GM18502 (cell line): ENCODE measurements around the gene ANK3.
A peak's percentile ranks its signal among the peaks of the same experiment; 100 is the strongest.

Experiments
- ATAC-seq: cut with Tn5 transposase; IDR thresholded peaks from one replicate; pipeline ENCODE4 v1.9.1; 2021; ENCODE audit warnings: mild to moderate bottlenecking; ENCODE audit not compliant: unreplicated experiment, poor library complexity

The ANK3 gene

DNA sequence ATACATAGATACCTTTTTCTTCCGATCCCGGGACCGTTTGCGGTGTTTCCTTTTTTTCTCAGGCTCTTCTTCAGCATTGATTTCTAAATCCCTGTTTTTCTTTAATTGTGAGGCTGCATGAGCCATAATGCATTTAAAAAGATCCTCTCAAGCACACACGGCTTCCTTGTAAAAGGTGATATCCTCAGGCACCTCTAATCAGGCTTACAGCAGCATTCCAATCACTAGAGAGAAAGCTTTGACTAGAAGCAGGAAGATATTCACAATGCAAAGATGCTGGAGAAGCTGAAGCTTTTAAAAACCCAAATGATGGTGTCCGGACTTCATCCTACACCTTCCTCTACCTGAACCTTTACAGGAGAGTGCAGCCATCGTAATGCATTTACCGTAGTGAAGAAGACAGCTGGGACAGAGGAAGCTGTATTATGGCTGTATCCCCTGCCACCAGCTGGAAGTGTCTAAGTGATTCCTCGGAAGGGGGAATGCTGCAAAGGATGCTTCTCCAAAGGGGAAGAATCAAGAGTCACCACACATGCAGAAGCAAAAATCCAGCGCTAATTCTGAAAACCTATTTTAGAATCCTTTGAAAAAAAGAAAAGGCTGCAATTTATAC lies at the start of gene ANK3:
TSS of gene ANK3 (minus strand) at position 463 of the 613 bp plus-strand sequence. CDS start at position 126, 337 bp downstream.
- no peak for ATAC-seq

DNA sequence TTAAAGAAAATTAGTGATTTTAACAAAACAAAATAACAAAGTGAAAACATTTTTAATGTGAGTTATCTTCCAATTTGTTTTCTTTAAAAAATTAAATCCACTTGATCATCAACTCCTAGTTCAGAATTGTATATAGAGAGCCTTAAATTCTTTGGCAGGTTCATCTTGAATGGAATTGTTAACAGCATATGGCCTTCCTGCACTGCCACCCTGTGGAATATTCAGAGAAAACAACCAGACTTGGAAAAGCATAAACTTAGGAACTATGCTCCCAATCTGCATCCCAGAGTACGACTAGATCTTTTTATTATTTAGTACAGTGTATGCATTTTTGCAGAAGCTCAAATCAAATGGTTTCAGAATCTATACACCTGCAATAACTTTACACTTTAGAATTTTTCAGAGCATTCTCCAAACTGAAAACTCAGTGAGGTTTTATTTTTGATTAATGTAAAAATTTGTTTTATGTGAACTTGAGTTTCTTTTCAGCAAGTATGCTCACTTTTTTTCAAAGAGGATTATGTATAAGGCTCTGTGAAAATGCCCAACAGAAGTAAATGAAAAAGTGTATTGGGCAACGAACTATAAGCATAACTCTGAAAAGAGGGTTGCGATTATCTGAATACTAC lies 44.9 kb upstream of the ANK3 start:
- peak; percentile 45 for ATAC-seq

DNA sequence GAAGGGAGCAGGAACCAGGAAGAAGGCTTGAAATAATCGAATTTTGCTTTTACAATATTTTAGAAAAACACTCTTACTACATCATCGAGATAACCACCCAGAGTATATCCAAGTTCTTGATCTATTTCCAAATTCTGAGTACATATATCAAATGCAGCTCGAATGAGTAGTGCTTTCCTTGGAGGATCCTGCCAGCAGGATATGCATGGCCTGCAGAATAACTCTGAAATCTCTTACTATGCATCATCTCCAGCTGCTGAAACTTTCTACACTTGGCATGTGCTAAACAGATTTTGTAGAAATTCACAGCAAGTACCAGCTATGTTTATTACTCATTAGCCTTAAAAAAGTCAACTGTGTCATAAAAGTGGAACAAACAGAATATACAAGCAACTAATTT lies 44.0 kb upstream of the ANK3 start:
- ATAC-seq, result no peak

- no peak for ATAC-seq
Observed at GRCh38 chr10:60430836-60431597, 41.3 kb upstream of the ANK3 start.

- ATAC-seq, result no peak
Observed at GRCh38 chr10:60430017-60430416, 40.3 kb upstream of the ANK3 start.

GRCh38 chr10:60429084-60429849 lies 39.6 kb upstream of the ANK3 start:
- no peak for ATAC-seq

DNA sequence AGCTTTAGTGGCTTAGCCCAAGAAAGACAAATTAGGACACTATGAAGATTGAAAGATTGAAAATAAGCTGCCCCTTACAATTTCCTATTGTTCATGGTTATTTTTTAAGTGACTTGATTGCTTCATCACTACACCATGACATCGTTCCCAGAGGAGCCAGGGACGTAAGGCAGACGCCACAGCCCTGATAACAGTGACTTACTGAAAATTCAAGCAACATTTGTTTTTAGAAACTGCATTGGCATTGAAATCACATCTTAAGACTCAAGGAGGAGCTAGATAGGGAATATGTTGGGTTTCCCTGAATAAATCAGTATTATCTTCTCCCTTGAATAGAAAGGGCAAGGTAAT lies 38.7 kb upstream of the ANK3 start:
- ATAC-seq, result no peak

- ATAC-seq, result no peak
Observed at GRCh38 chr10:60427709-60428386, 38.2 kb upstream of the ANK3 start.

GRCh38 chr10:60427148-60427547 lies 37.5 kb upstream of the ANK3 start:
- no peak for ATAC-seq

- ATAC-seq, result no peak
Observed at GRCh38 chr10:60426425-60426824, 36.8 kb upstream of the ANK3 start.

DNA sequence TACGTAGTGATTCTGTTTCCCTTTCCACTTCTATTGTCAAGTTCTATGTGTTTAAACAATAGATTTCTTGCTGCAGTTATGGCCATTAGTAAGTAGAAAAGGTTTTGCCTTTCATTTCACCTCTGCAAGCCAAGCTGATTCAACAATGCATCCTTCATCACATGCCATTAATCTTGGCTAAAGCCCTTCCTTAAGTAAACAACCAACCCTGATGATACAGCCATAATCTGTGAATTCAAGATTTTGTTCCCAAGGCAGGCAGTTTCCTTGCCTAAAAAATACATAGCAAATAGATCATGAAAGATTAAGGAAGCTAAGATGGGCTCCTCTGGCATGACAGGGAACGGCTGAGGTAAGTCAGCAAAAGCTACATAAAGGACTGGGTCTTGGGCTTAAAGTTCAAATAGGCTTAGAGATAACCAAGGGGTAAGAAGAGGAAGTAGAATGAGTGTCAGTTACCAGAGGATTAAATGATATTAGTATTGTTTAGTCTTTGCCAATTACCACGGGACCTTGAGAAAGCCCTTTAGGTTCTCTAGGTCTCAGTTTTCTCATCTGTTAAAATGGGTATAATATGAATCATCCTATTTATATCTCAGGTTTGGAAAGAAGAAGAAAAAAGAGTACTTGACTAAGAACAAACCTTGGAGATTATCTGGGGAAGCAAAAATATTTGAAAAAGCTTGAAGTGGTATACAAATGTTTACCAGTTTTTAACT lies 35.9 kb upstream of the ANK3 start:
- no peak for ATAC-seq

GRCh38 chr10:60424971-60425370 lies 35.3 kb upstream of the ANK3 start:
- no peak for ATAC-seq

- no peak for ATAC-seq
Observed at GRCh38 chr10:60423920-60424319, 34.2 kb upstream of the ANK3 start.

DNA sequence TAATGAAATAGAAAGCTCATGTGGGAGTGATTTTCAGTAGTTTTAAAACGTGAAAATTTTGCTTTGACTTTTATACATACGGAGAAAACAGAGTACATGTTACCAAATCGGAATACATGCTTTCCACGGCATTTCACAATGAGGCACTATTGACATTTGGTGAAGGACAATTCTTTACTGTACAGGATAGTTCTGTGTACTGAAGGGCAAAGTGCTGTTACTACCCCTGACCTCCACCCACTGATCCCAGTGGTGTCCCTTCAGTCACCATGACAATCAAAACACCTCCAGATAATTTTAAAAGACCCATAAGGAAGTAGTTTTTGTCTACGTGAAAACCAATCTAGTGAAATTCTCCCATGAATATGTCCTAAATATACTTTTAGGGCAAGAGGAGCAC lies 33.1 kb upstream of the ANK3 start:
- no peak for ATAC-seq

DNA sequence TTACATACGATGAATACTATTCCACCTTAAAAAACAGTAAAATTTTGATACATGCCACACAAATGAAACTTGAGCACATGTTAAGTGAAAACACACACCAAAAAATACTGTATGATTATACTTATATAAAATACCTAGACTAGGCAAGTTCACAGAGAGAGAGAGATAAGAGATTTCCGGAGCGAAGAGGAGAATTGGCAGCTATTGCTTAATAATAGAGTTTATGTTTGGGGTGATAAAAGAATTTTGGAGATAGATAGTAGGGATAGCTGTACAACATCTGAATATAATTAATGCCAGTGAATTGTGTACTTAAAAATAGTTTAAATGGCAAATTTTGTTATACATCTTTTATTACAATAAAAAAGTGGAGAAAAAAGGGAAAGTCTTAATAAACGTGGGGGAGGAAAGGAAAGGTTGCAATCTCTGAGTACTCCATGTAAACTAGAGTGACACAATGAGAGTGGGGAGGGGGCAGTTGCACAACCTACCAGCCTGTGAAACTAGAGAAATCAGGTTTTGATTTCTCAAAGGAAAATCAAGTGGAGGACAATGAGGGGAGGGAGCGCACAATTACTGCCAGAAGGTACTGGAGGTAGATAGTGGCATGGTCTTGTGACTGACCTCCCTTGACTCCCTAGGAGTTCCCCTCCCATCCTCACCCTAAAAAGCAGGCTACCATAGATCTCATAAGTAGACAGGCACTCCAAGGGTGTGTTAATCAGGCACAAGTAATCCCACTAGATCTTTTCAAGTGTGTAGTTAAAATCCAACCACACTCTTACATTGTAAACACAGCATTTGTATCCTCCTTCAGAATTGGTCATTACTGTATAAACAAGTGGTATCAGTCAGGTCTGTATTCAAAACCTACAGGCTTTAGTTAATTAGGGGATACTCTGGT lies 31.6 kb upstream of the ANK3 start:
- ATAC-seq, result no peak

- no peak for ATAC-seq
Observed at GRCh38 chr10:60419249-60419648, 29.6 kb upstream of the ANK3 start.

GRCh38 chr10:60417901-60418300 lies 28.2 kb upstream of the ANK3 start:
- no peak for ATAC-seq

DNA sequence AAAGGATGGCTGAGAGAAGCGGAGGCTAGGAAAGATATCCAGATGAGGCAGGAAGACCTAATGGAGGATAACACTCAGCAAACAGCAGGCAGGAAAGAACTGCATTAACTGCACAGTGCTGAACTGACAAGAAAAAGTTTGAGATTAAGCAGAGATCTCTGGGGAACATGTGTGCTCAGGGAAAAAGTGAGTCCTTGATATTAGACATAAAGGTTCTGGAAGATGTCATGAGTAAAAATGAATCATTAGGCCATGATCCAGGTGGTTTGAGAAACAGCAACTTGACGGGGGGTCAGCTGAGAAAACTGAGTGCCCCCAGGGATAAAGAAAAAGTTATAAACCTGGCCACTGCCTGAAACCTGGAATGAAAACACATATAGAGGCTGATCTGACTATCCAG lies 27.3 kb upstream of the ANK3 start:
- no peak for ATAC-seq
